Activated CD4-positive, alpha-beta T cell treated with anti-CD3 and anti-CD28 coated beads, Interleukin-10, Interleukin-2, amounts not matched to agents 100 ng/mL and 50 ng/mL, durations not matched to agents 16 hours and 8 hours (primary cell): ENCODE measurements around the gene AP2S1.
A peak's percentile ranks its signal among the peaks of the same experiment; 100 is the strongest.
"Not testable (repeated sequence)": the region's sequence is repeated elsewhere in the genome, so short reads cannot be mapped to it uniquely, and the experiment has no call there.

Experiments
- DNase-seq: peaks from one replicate; pipeline ENCODE4 v3.0.0-alpha.2; 2020

The AP2S1 gene

GRCh38 chr19:46866407-46867136, 15.9 kb upstream of the AP2S1 start:
- no peak for DNase-seq

GRCh38 chr19:46863818-46864629, 13.4 kb upstream of the AP2S1 start:
- DNase-seq: no peak

- DNase-seq: no peak
Measured at GRCh38 chr19:46862974-46863632, 12.5 kb upstream of the AP2S1 start.

GRCh38 chr19:46862503-46862834, 11.8 kb upstream of the AP2S1 start:
- no peak for DNase-seq

GRCh38 chr19:46861691-46862502, 11.3 kb upstream of the AP2S1 start:
- peak; percentile 19 for DNase-seq

GRCh38 chr19:46860846-46861690, 10.4 kb upstream of the AP2S1 start, which contains the start of gene ARHGAP35:
Gene ARHGAP35 (plus strand): TSS chr19:46860997. CDS start chr19:46918676, 57,679 bp downstream.
- DNase-seq: no peak

- peak; percentile 99 for DNase-seq
Measured at GRCh38 chr19:46860125-46860845, 9.6 kb upstream of the AP2S1 start.

GRCh38 chr19:46859637-46860124, 9.0 kb upstream of the AP2S1 start:
- no peak for DNase-seq

GRCh38 chr19:46856062-46857022, 5.7 kb upstream of the AP2S1 start:
- DNase-seq: peak; percentile 96

GRCh38 chr19:46854698-46855097, 4.1 kb upstream of the AP2S1 start:
- DNase-seq: not testable (repeated sequence)

- DNase-seq: no peak
Measured at GRCh38 chr19:46852830-46853229, 2.2 kb upstream of the AP2S1 start.

GRCh38 chr19:46849610-46850009, 1.0 kb downstream of the AP2S1 start:
- DNase-seq: no peak

- DNase-seq: no peak
Measured at GRCh38 chr19:46848389-46848788, 2.3 kb downstream of the AP2S1 start.

GRCh38 chr19:46847528-46847927, 3.1 kb downstream of the AP2S1 start:
- no peak for DNase-seq

- no peak for DNase-seq
Measured at GRCh38 chr19:46845959-46846459, 4.6 kb downstream of the AP2S1 start.

GRCh38 chr19:46844067-46844489, 6.6 kb downstream of the AP2S1 start:
- no peak for DNase-seq

- DNase-seq: no peak
Measured at GRCh38 chr19:46842791-46843190, 7.9 kb downstream of the AP2S1 start.

GRCh38 chr19:46841458-46842083, 9.1 kb downstream of the AP2S1 start:
- no peak for DNase-seq

- DNase-seq: peak; percentile 56
Measured at GRCh38 chr19:46840498-46840942, 10.1 kb downstream of the AP2S1 start.
